Renal cortex interstitium (tissue), 11 donors: ENCODE measurements around the gene DOCK11. TPM values are rescaled to one million over a fixed set of nuclear protein-coding genes. Genes with fewer than 3 reads are reported as not detected.
A peak's percentile ranks its signal among the peaks of the same experiment; 100 is the strongest.

Source experiments
- DNase-seq, 11 donors: peaks; one replicate each; pipeline ENCODE4 v3.0.0-alpha.2; 2013; ENCODE audit warnings: low read depth in 9 of 11, low spot score in 4 of 11; ENCODE audit errors: extremely low read depth in 1 of 11
- polyA plus RNA-seq, 3 donors: library from polyadenylated mRNA; unstranded; fragments of 120-200 nt; gene quantifications; one replicate each; pipeline ENCODE4 v1.2.1, GENCODE V29; 2013; ENCODE audit not compliant: insufficient read length in 3 of 3

The DOCK11 gene
- polyA plus RNA-seq, 3 donors = 23.1 to 25.8 (median 23.2) TPM

DNA sequence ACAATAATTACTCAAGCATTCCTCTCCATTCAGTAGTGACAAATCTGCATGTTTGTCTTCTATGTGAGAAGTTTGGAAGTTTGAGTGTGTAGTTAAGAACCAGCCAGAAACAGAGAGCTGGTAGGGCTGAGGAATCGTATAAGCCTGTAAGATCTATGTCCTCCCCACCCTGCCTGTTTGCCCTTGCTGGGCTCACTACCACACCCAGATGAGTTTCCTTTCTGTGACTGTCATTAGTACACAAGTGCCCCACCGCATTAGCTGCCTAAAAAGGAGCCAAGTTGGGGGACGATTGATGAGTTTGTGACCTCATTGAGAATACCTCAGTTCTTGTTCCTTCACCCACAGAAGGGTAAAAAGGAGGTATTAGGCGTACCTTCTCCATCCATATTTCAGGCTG, 28.3 kb downstream of the DOCK11 start:
- no peak for DNase-seq

- DNase-seq = no peak
Measured at GRCh38 chrX:118524344-118524743, 28.7 kb downstream of the DOCK11 start.

DNA sequence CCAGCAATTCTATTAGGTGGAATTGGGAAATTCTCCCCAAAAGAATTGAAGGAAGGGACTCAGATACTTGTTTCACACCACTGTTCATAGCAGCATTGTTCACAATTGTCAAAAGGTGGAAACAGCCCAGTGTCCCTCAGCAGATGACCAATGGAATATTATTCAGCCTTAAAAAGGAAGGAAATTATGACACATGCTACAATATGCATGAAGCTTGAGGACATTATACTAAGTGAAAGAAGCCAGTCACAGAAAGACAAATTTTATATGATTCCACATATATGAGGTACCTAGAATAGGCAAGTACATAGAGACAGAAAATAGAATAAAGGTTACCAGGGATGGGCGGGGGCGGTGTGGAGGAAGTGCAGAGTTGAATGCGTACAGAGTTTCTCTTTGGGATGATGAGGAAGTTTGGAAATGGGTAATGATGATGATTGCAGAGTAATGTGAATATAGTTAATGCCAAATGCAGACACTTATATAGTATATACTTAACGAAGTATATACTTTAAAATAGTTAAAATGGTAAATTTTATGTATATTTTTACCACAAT, 29.6 kb downstream of the DOCK11 start:
- no peak for DNase-seq

- DNase-seq = no peak
Measured at GRCh38 chrX:118526149-118526548, 30.5 kb downstream of the DOCK11 start.

GRCh38 chrX:118528071-118528737, 32.6 kb downstream of the DOCK11 start:
- DNase-seq = no peak

DNA sequence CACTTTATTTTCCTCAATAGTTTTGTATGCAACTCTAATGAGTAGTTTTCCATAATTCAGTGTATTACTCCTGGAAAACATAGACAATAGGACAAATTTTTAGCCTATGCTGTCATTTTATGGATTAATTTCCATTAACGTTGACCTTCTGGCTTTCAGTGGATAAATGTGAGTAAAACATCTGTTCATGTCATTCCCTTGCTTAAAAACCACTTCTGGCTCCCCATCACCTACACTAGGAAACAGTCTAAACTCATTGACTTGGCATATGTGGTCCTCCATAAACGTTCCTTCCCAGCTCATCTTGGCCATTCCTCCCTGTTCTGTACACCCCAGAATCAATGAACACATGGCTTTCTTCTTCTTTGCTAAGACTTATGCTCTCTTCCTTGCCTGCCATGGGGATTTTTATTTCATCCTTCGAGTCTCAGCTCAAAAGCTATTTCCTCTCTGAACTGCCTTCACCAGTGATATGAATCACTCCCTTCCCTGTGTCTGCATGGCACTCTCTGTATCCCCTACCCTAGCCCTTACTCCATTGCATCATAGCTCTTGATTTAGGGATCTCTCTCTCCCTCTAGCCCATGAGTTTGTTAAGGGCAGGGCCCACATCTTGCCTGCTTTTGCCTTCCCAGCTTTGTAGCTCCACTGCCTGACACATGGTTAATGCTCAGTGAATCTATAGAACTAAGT, 34.8 kb downstream of the DOCK11 start:
- no peak for DNase-seq

DNA sequence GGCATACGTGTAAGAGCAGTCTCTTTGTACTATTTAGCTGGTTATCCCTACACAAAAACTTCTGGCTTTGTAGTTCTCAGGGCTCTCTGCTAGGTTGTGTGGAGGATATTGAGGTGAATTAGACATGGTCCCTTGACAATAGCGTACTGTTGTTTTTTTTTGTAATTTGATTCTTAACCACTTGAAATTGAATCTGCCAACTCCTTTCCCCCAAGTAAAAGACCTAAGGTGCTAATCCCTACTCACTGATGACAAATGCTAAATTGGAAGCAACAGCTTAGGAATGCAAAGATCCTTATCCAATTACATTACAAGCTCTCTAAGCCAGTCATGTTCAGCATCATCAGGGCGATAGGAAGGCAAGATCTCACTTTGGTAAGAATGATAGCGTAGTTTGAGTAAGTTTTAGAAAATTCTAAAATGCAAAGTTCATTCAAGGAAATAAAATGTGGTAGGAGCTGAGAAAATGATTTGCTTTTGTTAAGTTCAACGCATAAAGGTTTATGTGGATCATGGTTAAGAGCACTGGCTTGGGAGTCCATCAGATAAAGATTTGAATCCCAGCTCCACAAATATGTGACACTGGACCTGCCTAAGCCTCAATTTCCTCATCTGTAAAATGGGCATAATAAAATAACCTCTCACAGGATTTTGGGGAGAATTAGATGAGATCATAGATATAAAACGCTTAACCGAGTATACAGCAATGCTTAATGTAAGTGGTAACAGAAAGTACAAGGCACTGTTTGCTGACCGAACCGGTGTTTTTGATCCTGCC, 39.3 kb downstream of the DOCK11 start:
- peak in 2 of 11 donors; percentile 12 to 18 for DNase-seq

GRCh38 chrX:118536204-118536603, 40.6 kb downstream of the DOCK11 start:
- no peak for DNase-seq

GRCh38 chrX:118536687-118537461, 41.3 kb downstream of the DOCK11 start:
- DNase-seq = peak in 2 of 11 donors; percentile 14 to 33

GRCh38 chrX:118538386-118538785, 42.8 kb downstream of the DOCK11 start:
- DNase-seq = no peak

DNA sequence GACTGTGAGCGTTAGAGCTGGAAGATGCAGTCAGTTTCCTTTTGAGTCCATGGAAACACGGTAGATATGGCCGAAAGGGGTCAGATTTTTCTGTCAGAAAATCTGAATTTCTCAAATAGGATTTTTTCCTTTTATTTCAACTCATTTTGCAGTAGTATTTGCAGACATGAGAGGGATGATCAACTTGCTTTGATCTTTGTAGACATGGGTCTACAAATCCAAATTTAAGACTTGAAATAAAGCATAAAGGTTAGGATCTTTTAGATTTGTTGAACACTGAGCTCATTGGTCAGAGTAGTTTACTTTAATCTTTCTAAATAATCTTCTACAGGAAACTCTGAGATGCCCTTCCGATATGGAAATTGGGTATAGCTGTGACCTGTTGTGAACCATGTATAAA, 44.7 kb downstream of the DOCK11 start:
- DNase-seq = no peak

DNA sequence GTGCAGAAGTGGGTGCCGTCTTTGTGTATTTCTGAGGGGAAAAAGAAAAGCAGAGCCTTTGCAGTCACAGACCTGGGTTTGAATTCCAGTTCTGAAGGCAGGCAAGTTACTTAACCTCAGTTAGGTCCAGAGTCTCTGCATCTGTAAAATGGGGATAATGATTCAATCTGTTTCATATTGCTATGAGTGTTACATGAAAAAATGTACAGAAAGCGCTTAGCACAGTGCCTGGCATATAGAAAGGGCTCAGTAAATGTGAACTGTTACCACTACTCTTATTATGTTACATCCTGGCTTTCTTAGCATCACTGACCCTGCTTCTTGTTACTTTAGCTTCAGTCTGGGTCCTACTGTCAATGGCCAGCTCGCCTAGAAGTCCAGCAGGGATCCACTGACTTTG, 45.9 kb downstream of the DOCK11 start:
- DNase-seq = no peak

- no peak for DNase-seq
Measured at GRCh38 chrX:118545510-118545909, 49.9 kb downstream of the DOCK11 start.

DNA sequence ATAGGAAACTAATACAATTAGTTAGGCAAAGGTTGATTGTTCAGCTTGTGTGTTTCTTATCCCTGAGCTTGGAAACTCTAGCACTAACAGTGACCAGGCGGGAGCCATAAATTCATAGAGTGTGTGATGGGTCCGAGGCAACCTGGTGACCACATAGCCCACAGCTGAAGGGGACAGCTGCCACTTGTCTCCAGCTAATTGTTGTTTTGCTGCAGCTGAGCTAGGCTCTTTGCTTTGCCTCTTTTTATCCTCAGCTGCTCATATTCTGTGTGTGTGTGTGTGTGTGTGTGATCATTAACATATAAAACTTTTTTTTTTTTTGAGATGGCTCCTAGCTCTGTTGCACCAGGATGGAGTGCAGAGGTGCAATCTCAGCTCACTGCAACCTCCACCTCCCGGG, 53.2 kb downstream of the DOCK11 start:
- peak in 1 of 11 donors; percentile 13 for DNase-seq

DNA sequence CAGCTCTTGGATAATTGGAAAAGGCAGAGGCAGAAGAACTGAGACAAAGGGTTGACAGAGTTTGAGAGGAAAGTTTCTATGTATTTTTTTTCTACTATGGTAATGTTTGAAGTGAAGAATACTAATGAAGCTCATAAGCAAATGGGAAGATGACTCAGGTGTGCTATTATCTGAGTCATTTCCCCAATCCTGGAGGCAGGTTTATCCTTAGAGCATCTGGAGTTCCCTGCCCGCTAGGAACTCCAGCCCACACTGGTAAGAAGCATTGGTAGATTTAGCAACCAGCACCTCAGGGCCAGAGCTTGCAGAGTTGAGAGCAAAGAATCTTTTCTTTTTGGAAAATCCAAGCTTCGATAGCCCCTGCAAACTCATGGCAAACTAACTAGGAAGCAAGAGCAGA, 55.2 kb downstream of the DOCK11 start:
- DNase-seq = no peak

DNA sequence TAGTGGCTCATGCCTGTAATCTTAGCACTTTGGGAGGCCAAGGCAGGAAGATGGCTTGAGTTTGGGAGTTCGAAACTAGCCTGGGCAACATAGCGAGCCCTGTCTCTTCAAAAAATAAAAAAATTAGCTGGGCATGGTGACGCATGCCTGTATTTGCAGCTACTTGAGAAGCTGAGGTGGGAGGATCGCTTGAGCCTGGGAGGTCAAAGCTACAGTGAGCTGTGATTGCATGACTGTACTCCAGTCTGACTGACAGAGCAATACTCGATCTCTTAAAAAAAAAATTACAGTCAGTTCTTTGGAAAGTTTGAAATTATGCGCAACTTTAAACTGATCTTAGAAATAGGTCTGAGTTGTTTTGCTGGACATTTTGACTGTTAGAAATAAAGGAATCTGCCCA, 55.8 kb downstream of the DOCK11 start:
- no peak for DNase-seq

DNA sequence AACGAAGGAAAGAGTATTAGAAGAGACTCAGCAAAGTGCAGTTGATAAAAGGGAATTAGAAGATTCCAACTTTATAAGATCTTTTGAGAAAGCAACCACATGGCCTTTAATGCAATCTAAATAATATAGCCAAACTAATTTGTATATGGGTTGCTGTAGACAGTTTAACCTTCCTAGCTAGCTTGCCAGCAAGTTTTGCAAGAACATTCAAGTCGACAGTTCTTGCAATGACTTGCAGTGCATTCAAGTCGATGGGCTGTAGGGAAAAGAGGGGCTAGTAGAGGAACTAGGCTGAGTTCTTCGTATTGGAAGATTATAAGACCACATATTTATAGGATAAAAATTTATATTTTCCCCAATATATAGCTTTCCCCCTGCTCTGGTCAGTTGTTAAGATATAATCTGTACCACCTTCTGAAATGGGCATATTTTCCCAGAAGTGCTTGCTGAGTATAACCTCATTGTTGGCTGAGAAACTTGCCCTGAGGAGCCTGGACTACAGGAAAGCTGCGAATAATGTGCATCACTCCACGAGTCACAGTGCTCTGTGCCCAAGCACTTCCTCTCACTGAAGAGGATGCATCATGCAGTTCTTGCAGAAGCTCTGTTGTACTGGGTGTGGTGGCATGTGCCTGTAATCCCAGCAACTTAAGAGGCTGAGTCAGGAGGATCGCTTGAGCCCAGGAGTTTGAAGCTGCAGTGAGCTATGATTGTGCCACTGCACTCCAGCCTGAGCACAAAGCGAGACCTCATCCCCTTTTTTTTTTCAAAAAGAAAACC, 56.7 kb downstream of the DOCK11 start:
- DNase-seq = no peak

GRCh38 chrX:118553042-118553710, 57.6 kb downstream of the DOCK11 start:
- DNase-seq = no peak
